SK-N-SH treated with all-trans-retinoic acid at 6 μM for 48 hours (cell line): ENCODE data around the gene GNB2.
"Not testable (repeated sequence)": the region's sequence is repeated elsewhere in the genome, so short reads cannot be mapped to it uniquely, and the experiment has no call there.

Source experiments
- ATAC-seq: fragments of 200-7000 bp; cut with Tn5 transposase; 3 replicates; pipeline ENCODE4 v1.9.1; 2020; ENCODE audit warnings: mild to moderate bottlenecking, moderate library complexity
- ARNTL ChIP-seq: fragments of 450-650 bp; formaldehyde crosslinking; IDR thresholded peaks from 2 replicates; pipeline ENCODE4 v1.5.0; 2020; ENCODE audit warnings: low read depth, mild to moderate bottlenecking, moderate library complexity, borderline replicate concordance
- BACH2 ChIP-seq: fragments of 250-450 bp; sonication (Bioruptor Pico); IDR thresholded peaks from 2 replicates; pipeline ENCODE4 v1.9.0; 2021; ENCODE audit warnings: mild to moderate bottlenecking, borderline replicate concordance
- CREB5 ChIP-seq: fragments of 250-450 bp; sonication (Bioruptor Pico); IDR thresholded peaks from 2 replicates; pipeline ENCODE4 v1.5.1; 2020; ENCODE audit warnings: low read depth, mild to moderate bottlenecking, moderate library complexity
- CSDC2 ChIP-seq: fragments of 250-450 bp; sonication (Bioruptor Pico); IDR thresholded peaks from 2 replicates; pipeline ENCODE4 v1.5.0; 2020; ENCODE audit warnings: mild to moderate bottlenecking, moderate library complexity
- CSRNP3 ChIP-seq: fragments of 250-450 bp; sonication (Bioruptor Pico); IDR thresholded peaks from 2 replicates; pipeline ENCODE4 v1.5.1; 2021; ENCODE audit warnings: mild to moderate bottlenecking, moderate library complexity
- GLIS3 ChIP-seq: fragments of 250-450 bp; sonication (Bioruptor Pico); IDR thresholded peaks from 2 replicates; pipeline ENCODE4 v1.5.0; 2020; ENCODE audit warnings: mild to moderate bottlenecking, moderate library complexity
- ISL1 ChIP-seq: fragments of 250-450 bp; sonication (Bioruptor Pico); IDR thresholded peaks from 2 replicates; pipeline ENCODE4 v2.1.2; 2022; ENCODE audit warnings: mild to moderate bottlenecking, moderate library complexity
- OSR1 ChIP-seq: fragments of 250-450 bp; sonication (Bioruptor Pico); IDR thresholded peaks from 2 replicates; pipeline ENCODE4 v1.8.0; 2022; ENCODE audit warnings: moderate library complexity, mild to moderate bottlenecking, inconsistent platforms
- RARB ChIP-seq: fragments of 250-450 bp; sonication (Bioruptor Pico); IDR thresholded peaks from 2 replicates; pipeline ENCODE4 v1.8.0; 2021; ENCODE audit warnings: mild to moderate bottlenecking, moderate library complexity
- TCF4 ChIP-seq: fragments of 250-450 bp; sonication (Bioruptor Pico); IDR thresholded peaks from 2 replicates; pipeline ENCODE4 v1.8.0; 2021; ENCODE audit warnings: mild to moderate bottlenecking, moderate library complexity, borderline replicate concordance
- ZC3H10 ChIP-seq: fragments of 250-450 bp; sonication (Bioruptor Pico); IDR thresholded peaks from 2 replicates; pipeline ENCODE4 v1.5.1; 2021; ENCODE audit warnings: mild to moderate bottlenecking, moderate library complexity
- ZFP3 ChIP-seq: fragments of 250-450 bp; sonication (Bioruptor Pico); IDR thresholded peaks from 2 replicates; pipeline ENCODE4 v1.5.0; 2020; ENCODE audit warnings: mild to moderate bottlenecking, moderate library complexity
- ZNF565 ChIP-seq: fragments of 450-650 bp; formaldehyde crosslinking; conservative IDR thresholded peaks from 2 replicates; pipeline ENCODE4 v1.5.0; 2020; ENCODE audit warnings: low read depth, mild to moderate bottlenecking, moderate library complexity
- ZNF70 ChIP-seq: fragments of 450-650 bp; formaldehyde crosslinking; IDR thresholded peaks from 2 replicates; pipeline ENCODE4 v1.5.0; 2020; ENCODE audit warnings: mild to moderate bottlenecking, moderate library complexity
- ZNF8 ChIP-seq: fragments of 450-650 bp; formaldehyde crosslinking; IDR thresholded peaks from 2 replicates; pipeline ENCODE4 v1.5.0; 2020; ENCODE audit warnings: mild to moderate bottlenecking, moderate library complexity
- TF ChIP-seq, protein P1 (sequence below): fragments of 250-450 bp; sonication (Bioruptor Pico); IDR thresholded peaks from 2 replicates; pipeline ENCODE4 v1.8.0; 2021; ENCODE audit warnings: low read depth, mild to moderate bottlenecking, moderate library complexity, borderline replicate concordance
- TF ChIP-seq, protein P2 (sequence below): fragments of 250-450 bp; sonication (Bioruptor Pico); IDR thresholded peaks from 2 replicates; pipeline ENCODE4 v1.5.0; 2020; ENCODE audit warnings: mild to moderate bottlenecking, moderate library complexity
- TF ChIP-seq, protein P3 (sequence below): fragments of 250-450 bp; sonication (Bioruptor Pico); IDR thresholded peaks from 2 replicates; pipeline ENCODE4 v1.8.0; 2020; ENCODE audit warnings: mild to moderate bottlenecking, moderate library complexity, borderline replicate concordance

GNB2 gene

GRCh38 chr7:100714725-100715124 lies 41.2 kb downstream of the GNB2 start:
- no peak for TF ChIP-seq CSDC2 (CRISPR knock-in tag)
- ATAC-seq = no peak; the same call in 2 of the 3 replicates

GRCh38 chr7:100717073-100717472 lies 43.5 kb downstream of the GNB2 start:
- ATAC-seq = not testable (repeated sequence)

GRCh38 chr7:100719523-100720278 lies 46.2 kb downstream of the GNB2 start:
- no peak for TF ChIP-seq ARNTL (CRISPR knock-in tag)
- TF ChIP-seq, protein P1, sequence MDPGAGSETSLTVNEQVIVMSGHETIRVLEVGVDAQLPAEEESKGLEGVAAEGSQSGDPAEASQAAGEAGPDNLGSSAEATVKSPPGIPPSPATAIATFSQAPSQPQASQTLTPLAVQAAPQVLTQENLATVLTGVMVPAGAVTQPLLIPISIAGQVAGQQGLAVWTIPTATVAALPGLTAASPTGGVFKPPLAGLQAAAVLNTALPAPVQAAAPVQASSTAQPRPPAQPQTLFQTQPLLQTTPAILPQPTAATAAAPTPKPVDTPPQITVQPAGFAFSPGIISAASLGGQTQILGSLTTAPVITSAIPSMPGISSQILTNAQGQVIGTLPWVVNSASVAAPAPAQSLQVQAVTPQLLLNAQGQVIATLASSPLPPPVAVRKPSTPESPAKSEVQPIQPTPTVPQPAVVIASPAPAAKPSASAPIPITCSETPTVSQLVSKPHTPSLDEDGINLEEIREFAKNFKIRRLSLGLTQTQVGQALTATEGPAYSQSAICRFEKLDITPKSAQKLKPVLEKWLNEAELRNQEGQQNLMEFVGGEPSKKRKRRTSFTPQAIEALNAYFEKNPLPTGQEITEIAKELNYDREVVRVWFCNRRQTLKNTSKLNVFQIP (CRISPR knock-in tag) = no peak
- TF ChIP-seq BACH2 (CRISPR knock-in tag) = no peak
- ATAC-seq = peak; percentile 75

GRCh38 chr7:100720279-100720670 lies 46.7 kb downstream of the GNB2 start, which contains the start of gene EPO:
Gene EPO (plus strand): TSS chr7:100720468. CDS start chr7:100720981, 513 bp downstream.
- no peak for TF ChIP-seq ZC3H10 (CRISPR knock-in tag)
- TF ChIP-seq ZNF565 (CRISPR knock-in tag) = no peak
- TF ChIP-seq ZNF70 = no peak
- TF ChIP-seq, protein P2, sequence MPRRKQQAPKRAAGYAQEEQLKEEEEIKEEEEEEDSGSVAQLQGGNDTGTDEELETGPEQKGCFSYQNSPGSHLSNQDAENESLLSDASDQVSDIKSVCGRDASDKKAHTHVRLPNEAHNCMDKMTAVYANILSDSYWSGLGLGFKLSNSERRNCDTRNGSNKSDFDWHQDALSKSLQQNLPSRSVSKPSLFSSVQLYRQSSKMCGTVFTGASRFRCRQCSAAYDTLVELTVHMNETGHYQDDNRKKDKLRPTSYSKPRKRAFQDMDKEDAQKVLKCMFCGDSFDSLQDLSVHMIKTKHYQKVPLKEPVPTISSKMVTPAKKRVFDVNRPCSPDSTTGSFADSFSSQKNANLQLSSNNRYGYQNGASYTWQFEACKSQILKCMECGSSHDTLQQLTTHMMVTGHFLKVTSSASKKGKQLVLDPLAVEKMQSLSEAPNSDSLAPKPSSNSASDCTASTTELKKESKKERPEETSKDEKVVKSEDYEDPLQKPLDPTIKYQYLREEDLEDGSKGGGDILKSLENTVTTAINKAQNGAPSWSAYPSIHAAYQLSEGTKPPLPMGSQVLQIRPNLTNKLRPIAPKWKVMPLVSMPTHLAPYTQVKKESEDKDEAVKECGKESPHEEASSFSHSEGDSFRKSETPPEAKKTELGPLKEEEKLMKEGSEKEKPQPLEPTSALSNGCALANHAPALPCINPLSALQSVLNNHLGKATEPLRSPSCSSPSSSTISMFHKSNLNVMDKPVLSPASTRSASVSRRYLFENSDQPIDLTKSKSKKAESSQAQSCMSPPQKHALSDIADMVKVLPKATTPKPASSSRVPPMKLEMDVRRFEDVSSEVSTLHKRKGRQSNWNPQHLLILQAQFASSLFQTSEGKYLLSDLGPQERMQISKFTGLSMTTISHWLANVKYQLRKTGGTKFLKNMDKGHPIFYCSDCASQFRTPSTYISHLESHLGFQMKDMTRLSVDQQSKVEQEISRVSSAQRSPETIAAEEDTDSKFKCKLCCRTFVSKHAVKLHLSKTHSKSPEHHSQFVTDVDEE (CRISPR knock-in tag) = no peak
- no peak for TF ChIP-seq BACH2 (CRISPR knock-in tag)
- TF ChIP-seq ZNF8 (CRISPR knock-in tag) = no peak
- TF ChIP-seq ZFP3 (CRISPR knock-in tag) = no peak
- no peak for TF ChIP-seq OSR1 (CRISPR knock-in tag)
- ATAC-seq = peak; percentile 18

DNA sequence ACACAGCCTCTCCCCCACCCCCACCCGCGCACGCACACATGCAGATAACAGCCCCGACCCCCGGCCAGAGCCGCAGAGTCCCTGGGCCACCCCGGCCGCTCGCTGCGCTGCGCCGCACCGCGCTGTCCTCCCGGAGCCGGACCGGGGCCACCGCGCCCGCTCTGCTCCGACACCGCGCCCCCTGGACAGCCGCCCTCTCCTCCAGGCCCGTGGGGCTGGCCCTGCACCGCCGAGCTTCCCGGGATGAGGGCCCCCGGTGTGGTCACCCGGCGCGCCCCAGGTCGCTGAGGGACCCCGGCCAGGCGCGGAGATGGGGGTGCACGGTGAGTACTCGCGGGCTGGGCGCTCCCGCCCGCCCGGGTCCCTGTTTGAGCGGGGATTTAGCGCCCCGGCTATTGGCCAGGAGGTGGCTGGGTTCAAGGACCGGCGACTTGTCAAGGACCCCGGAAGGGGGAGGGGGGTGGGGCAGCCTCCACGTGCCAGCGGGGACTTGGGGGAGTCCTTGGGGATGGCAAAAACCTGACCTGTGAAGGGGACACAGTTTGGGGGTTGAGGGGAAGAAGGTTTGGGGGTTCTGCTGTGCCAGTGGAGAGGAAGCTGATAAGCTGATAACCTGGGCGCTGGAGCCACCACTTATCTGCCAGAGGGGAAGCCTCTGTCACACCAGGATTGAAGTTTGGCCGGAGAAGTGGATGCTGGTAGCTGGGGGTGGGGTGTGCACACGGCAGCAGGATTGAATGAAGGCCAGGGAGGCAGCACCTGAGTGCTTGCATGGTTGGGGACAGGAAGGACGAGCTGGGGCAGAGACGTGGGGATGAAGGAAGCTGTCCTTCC lies 47.3 kb downstream of the GNB2 start:
- peak; percentile 47 for ATAC-seq
- TF ChIP-seq ZNF565 (CRISPR knock-in tag) (no peak), CREB5 (no peak), TCF4 (CRISPR knock-in tag) (no peak), ZNF8 (CRISPR knock-in tag) (no peak), GLIS3 (CRISPR knock-in tag) (no peak), RARB (CRISPR knock-in tag) (no peak), CSRNP3 (CRISPR knock-in tag) (no peak), ISL1 (no peak), ZC3H10 (CRISPR knock-in tag) (no peak)
- TF ChIP-seq, protein P3, sequence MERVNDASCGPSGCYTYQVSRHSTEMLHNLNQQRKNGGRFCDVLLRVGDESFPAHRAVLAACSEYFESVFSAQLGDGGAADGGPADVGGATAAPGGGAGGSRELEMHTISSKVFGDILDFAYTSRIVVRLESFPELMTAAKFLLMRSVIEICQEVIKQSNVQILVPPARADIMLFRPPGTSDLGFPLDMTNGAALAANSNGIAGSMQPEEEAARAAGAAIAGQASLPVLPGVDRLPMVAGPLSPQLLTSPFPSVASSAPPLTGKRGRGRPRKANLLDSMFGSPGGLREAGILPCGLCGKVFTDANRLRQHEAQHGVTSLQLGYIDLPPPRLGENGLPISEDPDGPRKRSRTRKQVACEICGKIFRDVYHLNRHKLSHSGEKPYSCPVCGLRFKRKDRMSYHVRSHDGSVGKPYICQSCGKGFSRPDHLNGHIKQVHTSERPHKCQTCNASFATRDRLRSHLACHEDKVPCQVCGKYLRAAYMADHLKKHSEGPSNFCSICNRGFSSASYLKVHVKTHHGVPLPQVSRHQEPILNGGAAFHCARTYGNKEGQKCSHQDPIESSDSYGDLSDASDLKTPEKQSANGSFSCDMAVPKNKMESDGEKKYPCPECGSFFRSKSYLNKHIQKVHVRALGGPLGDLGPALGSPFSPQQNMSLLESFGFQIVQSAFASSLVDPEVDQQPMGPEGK (CRISPR knock-in tag) = no peak
- TF ChIP-seq, protein P1 (CRISPR knock-in tag) = no peak
